WTC11 (cell line): ENCODE results near the gene PRUNE2. TPM values are rescaled to one million over a fixed set of nuclear protein-coding genes. Genes with fewer than 3 reads are reported as not detected.

Experiments
- ATAC-seq: fragments of 200-7000 bp; cut with Tn5 transposase; 2 replicates; pipeline ENCODE4 v1.10.0; 2021; ENCODE audit warnings: mild to moderate bottlenecking, moderate library complexity
- CTCF ChIA-PET: fragments of 300-600 bp; sonication (Branson Sonifier 250); formaldehyde crosslinking; loops from one replicate; lab custom pipeline; 2021; ENCODE audit warnings: antibody characterized with exemption; lab: Charles Lee
- POLR2A ChIA-PET: fragments of 350-600 bp; sonication (Branson Sonifier 250); formaldehyde crosslinking; loops from one replicate; lab custom pipeline; 2021; ENCODE audit warnings: antibody characterized with exemption; lab: Charles Lee
- DNase-seq: peaks from one replicate; pipeline ENCODE4 v3.0.0; 2021; ENCODE audit warnings: low spot score
- H3K27ac Mint-ChIP-seq: 2 replicates; pipeline ENCODE4 v1.8.0; 2021; ENCODE audit warnings: mixed read lengths
- H3K27me3 Mint-ChIP-seq: 2 replicates; pipeline ENCODE4 v1.8.0; 2021; ENCODE audit warnings: low read depth, mild to moderate bottlenecking, moderate library complexity, mixed read lengths
- H3K36me3 Mint-ChIP-seq: 2 replicates; pipeline ENCODE4 v1.8.0; 2021; ENCODE audit warnings: mixed read lengths
- H3K4me1 Mint-ChIP-seq: 2 replicates; pipeline ENCODE4 v1.8.0; 2022; ENCODE audit warnings: mixed read lengths
- H3K4me3 Mint-ChIP-seq: 2 replicates; pipeline ENCODE4 v1.8.0; 2021; ENCODE audit warnings: mild to moderate bottlenecking, moderate library complexity, mixed read lengths
- H3K9me3 Mint-ChIP-seq: 2 replicates; pipeline ENCODE4 v1.8.0; 2021; ENCODE audit warnings: mixed read lengths
- CBFB ChIP-seq: sonication (generic); formaldehyde crosslinking; IDR thresholded peaks from 2 replicates; pipeline ENCODE4 v1.8.1; 2022; ENCODE audit warnings: mild to moderate bottlenecking, low read depth, missing genetic modification reagents
- EMX1 ChIP-seq: fragments of 250-450 bp; sonication (Bioruptor Pico); IDR thresholded peaks from 2 replicates; pipeline ENCODE4 v1.8.0; 2021; ENCODE audit warnings: mild to moderate bottlenecking
- FOXJ3 ChIP-seq: sonication (generic); formaldehyde crosslinking; IDR thresholded peaks from 2 replicates; pipeline ENCODE4 v1.9.0; 2021; ENCODE audit warnings: missing genetic modification reagents, mild to moderate bottlenecking, borderline replicate concordance
- GABPB1 ChIP-seq: sonication (generic); formaldehyde crosslinking; IDR thresholded peaks from 2 replicates; pipeline ENCODE4 v1.8.1; 2023; ENCODE audit warnings: mild to moderate bottlenecking, missing genetic modification reagents
- GRHL2 ChIP-seq: fragments of 250-450 bp; sonication (Bioruptor Pico); IDR thresholded peaks from 2 replicates; pipeline ENCODE4 v1.8.0; 2022; ENCODE audit warnings: mild to moderate bottlenecking, moderate library complexity; ENCODE audit not compliant: insufficient replicate concordance, severe bottlenecking
- HMGA2 ChIP-seq: fragments of 250-450 bp; sonication (Bioruptor Pico); IDR thresholded peaks from 2 replicates; pipeline ENCODE4 v1.4.0; 2021; ENCODE audit warnings: mild to moderate bottlenecking, moderate library complexity
- JAZF1 ChIP-seq: fragments of 250-450 bp; sonication (Bioruptor Pico); IDR thresholded peaks from 2 replicates; pipeline ENCODE4 v1.9.0; 2021; ENCODE audit warnings: moderate library complexity, mild to moderate bottlenecking, inconsistent platforms
- NR1H2 ChIP-seq: sonication (generic); formaldehyde crosslinking; IDR thresholded peaks from 2 replicates; pipeline ENCODE4 v1.9.0; 2021; ENCODE audit warnings: mild to moderate bottlenecking, moderate library complexity, missing genetic modification reagents
- NR3C1 ChIP-seq: sonication (generic); formaldehyde crosslinking; conservative IDR thresholded peaks from 2 replicates; pipeline ENCODE4 v1.8.1; 2023; ENCODE audit warnings: low read depth, mild to moderate bottlenecking, missing genetic modification reagents
- RELA ChIP-seq: sonication (generic); formaldehyde crosslinking; IDR thresholded peaks from 2 replicates; pipeline ENCODE4 v1.8.1; 2022; ENCODE audit warnings: missing genetic modification reagents, mild to moderate bottlenecking, borderline replicate concordance
- TCF7 ChIP-seq: sonication (generic); formaldehyde crosslinking; IDR thresholded peaks from 2 replicates; pipeline ENCODE4 v1.8.0; 2022; ENCODE audit warnings: mild to moderate bottlenecking, low read depth, missing genetic modification reagents, moderate library complexity
- TEAD4 ChIP-seq: sonication (generic); formaldehyde crosslinking; IDR thresholded peaks from 2 replicates; pipeline ENCODE4 v1.8.0; 2022; ENCODE audit warnings: mild to moderate bottlenecking, missing genetic modification reagents
- ZNF232 ChIP-seq: sonication (generic); formaldehyde crosslinking; IDR thresholded peaks from 2 replicates; pipeline ENCODE4 v1.8.0; 2022; ENCODE audit warnings: mild to moderate bottlenecking, missing genetic modification reagents
- total RNA-seq: library from RNA; stranded (reverse); gene quantifications from 3 replicates; pipeline ENCODE4 v1.2.3, GENCODE V29; 2021
- TF ChIP-seq, protein P1 (sequence below): fragments of 250-450 bp; sonication (Bioruptor Pico); IDR thresholded peaks from 2 replicates; pipeline ENCODE4 v1.9.0; 2021; ENCODE audit warnings: mild to moderate bottlenecking
- TF ChIP-seq, protein P2 (sequence below): sonication (generic); formaldehyde crosslinking; IDR thresholded peaks from 2 replicates; pipeline ENCODE4 v1.8.0; 2022; ENCODE audit warnings: mild to moderate bottlenecking, missing genetic modification reagents
- TF ChIP-seq, protein P3 (sequence below): sonication (generic); formaldehyde crosslinking; IDR thresholded peaks from 2 replicates; pipeline ENCODE4 v1.8.1; 2022; ENCODE audit warnings: mild to moderate bottlenecking, missing genetic modification reagents, moderate library complexity, borderline replicate concordance
- TF ChIP-seq, protein P4 (sequence below): fragments of 250-450 bp; sonication (Bioruptor Pico); IDR thresholded peaks from 2 replicates; pipeline ENCODE4 v1.9.0; 2021; ENCODE audit warnings: mild to moderate bottlenecking

The PRUNE2 gene
- total RNA-seq, 1 experiment from 2014 or later, result 13.1 TPM

DNA sequence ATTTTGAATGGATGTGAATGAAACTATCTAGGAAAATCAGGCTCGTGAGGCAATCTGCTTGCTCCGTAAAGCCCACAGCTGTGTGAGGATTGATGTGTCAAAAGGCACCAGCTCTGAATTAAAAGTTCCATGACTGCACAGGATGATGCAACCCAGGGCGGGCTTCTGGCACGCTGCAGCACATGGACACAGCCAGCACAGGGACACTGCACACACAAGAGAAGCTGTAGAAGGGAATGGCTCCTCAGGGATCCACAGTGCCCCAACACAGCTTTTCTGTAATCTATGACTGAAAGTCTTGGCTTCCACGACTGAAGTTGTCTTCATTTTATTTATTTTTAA lies 295.9 kb downstream of the PRUNE2 start:
- H3K36me3 Mint-ChIP-seq, result no peaks in the 10 kb centered on the region
- no peak for DNase-seq
- H3K27ac Mint-ChIP-seq, result no peak overlapping the region
- ATAC-seq, result no peak
- CTCF ChIA-PET, result interaction anchor here (0.6 kb wide), 1 partner anchor 307 kb away, joined by 3 read pairs; no protein-coding TSS in a partner anchor
- H3K9me3 Mint-ChIP-seq, result no peaks in the 10 kb centered on the region
- peaks cover 3% of the 10 kb centered on the region; the same call in 1 of the 2 replicates for H3K4me1 Mint-ChIP-seq
- peak; percentile 79 for TF ChIP-seq GABPB1 (CRISPR knock-in tag)
- TF ChIP-seq, protein P1, sequence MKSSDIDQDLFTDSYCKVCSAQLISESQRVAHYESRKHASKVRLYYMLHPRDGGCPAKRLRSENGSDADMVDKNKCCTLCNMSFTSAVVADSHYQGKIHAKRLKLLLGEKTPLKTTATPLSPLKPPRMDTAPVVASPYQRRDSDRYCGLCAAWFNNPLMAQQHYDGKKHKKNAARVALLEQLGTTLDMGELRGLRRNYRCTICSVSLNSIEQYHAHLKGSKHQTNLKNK (CRISPR knock-in tag), result no peak
- no peaks in the 10 kb centered on the region for H3K27me3 Mint-ChIP-seq
- H3K4me3 Mint-ChIP-seq, result no peak overlapping the region
- POLR2A ChIA-PET, result no interaction called here

DNA sequence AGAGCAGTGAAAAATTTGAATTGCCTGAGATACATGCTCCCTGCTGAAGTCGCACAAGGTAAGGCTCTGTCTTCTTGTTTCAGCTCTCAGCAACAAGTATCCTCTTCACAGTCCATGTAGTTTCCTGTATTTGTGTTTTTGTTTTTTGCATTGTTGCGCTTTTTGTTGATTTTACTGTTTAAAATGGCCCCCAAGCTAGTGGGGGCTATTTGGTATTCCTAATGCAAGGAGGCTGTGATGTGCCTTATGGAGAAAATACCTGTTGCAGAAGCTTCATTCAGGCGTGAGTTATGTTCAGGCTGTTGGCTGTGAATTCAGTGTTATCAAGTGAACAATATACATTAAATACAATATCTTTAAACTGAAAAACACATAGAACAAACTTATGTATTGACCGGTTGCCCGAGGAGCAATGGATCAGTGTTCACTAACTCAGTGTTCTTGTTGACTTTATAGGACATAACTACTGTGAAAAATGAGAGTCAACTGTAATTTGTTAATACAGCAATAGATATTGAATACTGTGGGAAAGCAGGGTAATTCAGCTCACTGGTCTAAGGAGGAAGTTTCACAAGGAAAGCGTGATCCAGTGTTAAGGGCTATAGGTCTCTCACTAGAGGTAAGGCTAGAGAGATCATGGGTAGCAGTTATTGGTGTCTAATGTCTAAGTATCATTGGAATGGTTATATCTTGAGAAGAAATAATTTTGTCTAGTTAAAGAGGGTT lies 296.5 kb downstream of the PRUNE2 start:
- H3K36me3 Mint-ChIP-seq, result no peaks in the 10 kb centered on the region
- no peaks in the 10 kb centered on the region for H3K27me3 Mint-ChIP-seq
- ChIA-PET POLR2A (no interaction called here), CTCF (interaction anchor here (0.6 to 1.4 kb wide), 3 partner anchors 49 to 307 kb away, joined by 3 read pairs; no protein-coding TSS in a partner anchor)
- TF ChIP-seq EMX1 (no peak), TCF7 (CRISPR knock-in tag) (no peak), RELA (CRISPR knock-in tag) (no peak), FOXJ3 (CRISPR knock-in tag) (no peak), TEAD4 (CRISPR knock-in tag) (no peak), GRHL2 (CRISPR knock-in tag) (no peak), NR3C1 (no peak), GABPB1 (CRISPR knock-in tag) (no peak), JAZF1 (CRISPR knock-in tag) (no peak), CBFB (CRISPR knock-in tag) (no peak), HMGA2 (CRISPR knock-in tag) (no peak)
- no peak overlapping the region for H3K27ac Mint-ChIP-seq
- ATAC-seq, result no peak
- DNase-seq, result no peak
- no peaks in the 10 kb centered on the region for H3K9me3 Mint-ChIP-seq
- H3K4me3 Mint-ChIP-seq, result no peak overlapping the region
- 0 out of 2 replicates have a peak, but pooled peaks cover 2% of the 10 kb centered on the region for H3K4me1 Mint-ChIP-seq

DNA sequence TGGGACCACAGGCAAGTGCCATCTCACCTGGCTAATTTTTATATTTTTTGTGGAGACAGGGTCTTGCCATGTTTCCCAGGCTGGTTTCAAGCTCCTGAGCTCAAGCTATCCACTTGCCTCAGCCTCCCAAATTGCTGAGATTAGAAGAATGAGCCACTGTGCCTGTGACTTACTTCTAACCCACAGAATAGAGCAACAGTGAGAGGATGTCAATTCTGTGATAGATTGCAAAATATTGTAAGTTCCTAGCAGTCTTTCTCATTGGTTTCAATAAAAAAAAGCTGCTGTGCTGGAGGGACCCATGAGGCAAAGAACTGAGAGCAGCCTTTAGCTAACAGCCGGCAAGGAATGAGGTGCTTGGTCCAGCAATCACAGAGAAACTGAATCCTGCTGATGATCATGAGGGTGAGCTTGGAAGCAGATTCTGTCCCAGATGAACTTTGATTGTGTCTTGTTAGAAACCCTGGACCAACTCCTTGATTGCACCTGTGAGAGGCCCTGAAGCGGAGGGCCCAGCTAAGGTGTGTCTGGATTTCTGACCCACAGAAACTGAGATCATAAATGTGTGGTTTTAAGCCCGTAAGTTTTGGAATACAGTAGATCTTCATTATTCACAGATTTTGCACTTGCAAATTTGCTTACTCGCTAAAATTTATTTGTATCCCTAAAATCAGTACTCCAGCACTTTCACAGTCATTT lies 297.2 kb downstream of the PRUNE2 start:
- H3K27ac Mint-ChIP-seq, result no peak overlapping the region
- TF ChIP-seq, protein P2, sequence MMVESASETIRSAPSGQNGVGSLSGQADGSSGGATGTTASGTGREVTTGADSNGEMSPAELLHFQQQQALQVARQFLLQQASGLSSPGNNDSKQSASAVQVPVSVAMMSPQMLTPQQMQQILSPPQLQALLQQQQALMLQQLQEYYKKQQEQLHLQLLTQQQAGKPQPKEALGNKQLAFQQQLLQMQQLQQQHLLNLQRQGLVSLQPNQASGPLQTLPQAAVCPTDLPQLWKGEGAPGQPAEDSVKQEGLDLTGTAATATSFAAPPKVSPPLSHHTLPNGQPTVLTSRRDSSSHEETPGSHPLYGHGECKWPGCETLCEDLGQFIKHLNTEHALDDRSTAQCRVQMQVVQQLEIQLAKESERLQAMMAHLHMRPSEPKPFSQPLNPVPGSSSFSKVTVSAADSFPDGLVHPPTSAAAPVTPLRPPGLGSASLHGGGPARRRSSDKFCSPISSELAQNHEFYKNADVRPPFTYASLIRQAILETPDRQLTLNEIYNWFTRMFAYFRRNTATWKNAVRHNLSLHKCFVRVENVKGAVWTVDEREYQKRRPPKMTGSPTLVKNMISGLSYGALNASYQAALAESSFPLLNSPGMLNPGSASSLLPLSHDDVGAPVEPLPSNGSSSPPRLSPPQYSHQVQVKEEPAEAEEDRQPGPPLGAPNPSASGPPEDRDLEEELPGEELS (CRISPR knock-in tag), result no peak
- TF ChIP-seq ZNF232, result no peak
- TF ChIP-seq, protein P3, sequence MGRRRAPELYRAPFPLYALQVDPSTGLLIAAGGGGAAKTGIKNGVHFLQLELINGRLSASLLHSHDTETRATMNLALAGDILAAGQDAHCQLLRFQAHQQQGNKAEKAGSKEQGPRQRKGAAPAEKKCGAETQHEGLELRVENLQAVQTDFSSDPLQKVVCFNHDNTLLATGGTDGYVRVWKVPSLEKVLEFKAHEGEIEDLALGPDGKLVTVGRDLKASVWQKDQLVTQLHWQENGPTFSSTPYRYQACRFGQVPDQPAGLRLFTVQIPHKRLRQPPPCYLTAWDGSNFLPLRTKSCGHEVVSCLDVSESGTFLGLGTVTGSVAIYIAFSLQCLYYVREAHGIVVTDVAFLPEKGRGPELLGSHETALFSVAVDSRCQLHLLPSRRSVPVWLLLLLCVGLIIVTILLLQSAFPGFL, result no peak
- no peak for TF ChIP-seq HMGA2 (CRISPR knock-in tag)
- TF ChIP-seq NR1H2 (CRISPR knock-in tag), result no peak
- TF ChIP-seq, protein P4, sequence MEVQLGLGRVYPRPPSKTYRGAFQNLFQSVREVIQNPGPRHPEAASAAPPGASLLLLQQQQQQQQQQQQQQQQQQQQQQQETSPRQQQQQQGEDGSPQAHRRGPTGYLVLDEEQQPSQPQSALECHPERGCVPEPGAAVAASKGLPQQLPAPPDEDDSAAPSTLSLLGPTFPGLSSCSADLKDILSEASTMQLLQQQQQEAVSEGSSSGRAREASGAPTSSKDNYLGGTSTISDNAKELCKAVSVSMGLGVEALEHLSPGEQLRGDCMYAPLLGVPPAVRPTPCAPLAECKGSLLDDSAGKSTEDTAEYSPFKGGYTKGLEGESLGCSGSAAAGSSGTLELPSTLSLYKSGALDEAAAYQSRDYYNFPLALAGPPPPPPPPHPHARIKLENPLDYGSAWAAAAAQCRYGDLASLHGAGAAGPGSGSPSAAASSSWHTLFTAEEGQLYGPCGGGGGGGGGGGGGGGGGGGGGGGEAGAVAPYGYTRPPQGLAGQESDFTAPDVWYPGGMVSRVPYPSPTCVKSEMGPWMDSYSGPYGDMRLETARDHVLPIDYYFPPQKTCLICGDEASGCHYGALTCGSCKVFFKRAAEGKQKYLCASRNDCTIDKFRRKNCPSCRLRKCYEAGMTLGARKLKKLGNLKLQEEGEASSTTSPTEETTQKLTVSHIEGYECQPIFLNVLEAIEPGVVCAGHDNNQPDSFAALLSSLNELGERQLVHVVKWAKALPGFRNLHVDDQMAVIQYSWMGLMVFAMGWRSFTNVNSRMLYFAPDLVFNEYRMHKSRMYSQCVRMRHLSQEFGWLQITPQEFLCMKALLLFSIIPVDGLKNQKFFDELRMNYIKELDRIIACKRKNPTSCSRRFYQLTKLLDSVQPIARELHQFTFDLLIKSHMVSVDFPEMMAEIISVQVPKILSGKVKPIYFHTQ (CRISPR knock-in tag), result no peak
- ATAC-seq, result no peak
- ChIA-PET CTCF (interaction anchor here (1.1 to 1.4 kb wide), 3 partner anchors 50 to 95 kb away, joined by 3 read pairs; no protein-coding TSS in a partner anchor), POLR2A (no interaction called here)
- H3K4me3 Mint-ChIP-seq, result no peak overlapping the region
- no peak for DNase-seq
- H3K27me3 Mint-ChIP-seq, result no peaks in the 10 kb centered on the region
- 0 out of 2 replicates have a peak, but pooled peaks cover 2% of the 10 kb centered on the region for H3K4me1 Mint-ChIP-seq
- no peaks in the 10 kb centered on the region for H3K36me3 Mint-ChIP-seq
- no peaks in the 10 kb centered on the region for H3K9me3 Mint-ChIP-seq
